Measurements from ENCODE around the gene CNTNAP4. TPM values are rescaled to one million over a fixed set of nuclear protein-coding genes. Genes with fewer than 3 reads are reported as not detected.

Gene CNTNAP4
- total RNA-seq, 1 donor, result 2.4 TPM

DNA sequence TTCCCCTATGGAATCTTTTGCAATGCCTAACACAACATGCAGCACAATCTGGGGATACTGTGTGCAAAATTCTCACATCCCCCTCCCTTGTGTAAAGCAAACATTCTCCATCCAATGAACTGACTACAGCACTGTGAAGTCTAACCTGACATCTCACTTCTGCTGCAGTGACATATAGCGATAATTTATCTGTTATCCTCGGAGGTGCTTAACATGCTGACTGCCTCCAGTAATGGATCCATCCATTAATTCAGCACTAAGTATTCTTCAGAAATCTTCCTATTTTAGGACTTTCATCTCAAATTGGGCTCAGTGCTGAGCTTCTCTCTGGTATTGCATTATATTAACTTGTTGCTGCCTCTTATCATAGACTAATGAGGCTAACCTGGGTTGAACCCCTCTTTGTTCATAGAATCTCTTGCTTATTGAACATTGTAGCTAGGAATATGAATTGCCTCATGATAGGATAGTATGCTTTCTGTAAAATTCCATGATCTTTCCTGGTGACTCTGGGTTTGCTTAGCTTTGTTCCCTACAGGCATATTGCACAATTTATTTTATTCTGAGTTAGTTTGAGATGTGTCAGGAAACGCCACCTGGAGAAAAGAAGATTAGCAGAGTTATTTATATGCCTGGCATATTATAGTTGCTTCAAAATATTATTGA lies 187.9 kb downstream of the CNTNAP4 start:
- TF ChIP-seq, protein P1, sequence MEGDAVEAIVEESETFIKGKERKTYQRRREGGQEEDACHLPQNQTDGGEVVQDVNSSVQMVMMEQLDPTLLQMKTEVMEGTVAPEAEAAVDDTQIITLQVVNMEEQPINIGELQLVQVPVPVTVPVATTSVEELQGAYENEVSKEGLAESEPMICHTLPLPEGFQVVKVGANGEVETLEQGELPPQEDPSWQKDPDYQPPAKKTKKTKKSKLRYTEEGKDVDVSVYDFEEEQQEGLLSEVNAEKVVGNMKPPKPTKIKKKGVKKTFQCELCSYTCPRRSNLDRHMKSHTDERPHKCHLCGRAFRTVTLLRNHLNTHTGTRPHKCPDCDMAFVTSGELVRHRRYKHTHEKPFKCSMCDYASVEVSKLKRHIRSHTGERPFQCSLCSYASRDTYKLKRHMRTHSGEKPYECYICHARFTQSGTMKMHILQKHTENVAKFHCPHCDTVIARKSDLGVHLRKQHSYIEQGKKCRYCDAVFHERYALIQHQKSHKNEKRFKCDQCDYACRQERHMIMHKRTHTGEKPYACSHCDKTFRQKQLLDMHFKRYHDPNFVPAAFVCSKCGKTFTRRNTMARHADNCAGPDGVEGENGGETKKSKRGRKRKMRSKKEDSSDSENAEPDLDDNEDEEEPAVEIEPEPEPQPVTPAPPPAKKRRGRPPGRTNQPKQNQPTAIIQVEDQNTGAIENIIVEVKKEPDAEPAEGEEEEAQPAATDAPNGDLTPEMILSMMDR (IDR thresholded peaks at IDR 0.05; ENCODE audit: insufficient read depth, low read length), result no peak
- no peak for DNase-seq (ENCODE audit: low read depth)

DNA sequence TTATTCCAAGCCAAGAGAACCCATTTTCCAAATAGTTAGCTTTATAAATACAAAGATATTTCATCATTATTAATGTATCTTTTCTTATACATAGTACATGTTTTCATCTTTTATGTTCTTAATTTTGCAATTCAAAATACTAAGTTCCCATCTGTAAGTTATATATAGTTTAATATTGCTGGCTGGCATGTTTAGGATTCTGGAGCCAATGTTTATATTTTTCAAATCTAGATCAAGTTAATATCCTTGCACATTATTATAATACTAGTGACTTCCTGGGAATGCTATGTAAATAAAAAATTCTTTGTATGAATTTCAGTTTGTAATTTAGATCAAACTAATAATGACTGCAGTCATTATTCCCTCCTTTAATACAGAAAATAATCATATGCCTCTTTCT lies 189.7 kb downstream of the CNTNAP4 start:
- TF ChIP-seq, protein P1 (IDR thresholded peaks at IDR 0.05; ENCODE audit: insufficient read depth, low read length), result no peak

More for the DNA sequence above, 187.9 kb downstream of the CNTNAP4 start:
- no peak overlapping the region for H3K4me3 ChIP-seq (ENCODE audit: low read depth, low read length)

DNA sequence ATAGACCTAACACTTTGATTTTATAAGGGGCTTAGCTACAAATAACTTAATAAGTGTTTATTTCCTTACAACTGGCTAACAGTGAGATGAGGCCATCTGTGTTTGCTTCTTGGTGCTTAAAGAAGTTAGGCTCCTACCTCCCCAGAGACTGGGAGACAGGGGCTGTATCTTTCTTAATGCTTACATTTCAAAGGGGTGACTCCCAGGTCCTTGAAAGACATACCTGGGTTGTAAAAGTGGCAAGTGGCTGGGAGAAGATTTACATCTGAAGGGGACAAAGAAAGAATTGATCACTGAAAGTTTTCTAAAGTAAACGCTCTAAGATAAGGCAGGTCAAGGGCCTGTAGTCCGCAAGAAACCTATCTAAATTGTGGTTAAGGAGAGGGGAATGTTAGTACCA lies 196.8 kb downstream of the CNTNAP4 start:
- DNase-seq (ENCODE audit: low read depth), result no peak
- H3K4me3 ChIP-seq (ENCODE audit: low read depth, low read length), result no peak overlapping the region
- TF ChIP-seq, protein P1 (IDR thresholded peaks at IDR 0.05; ENCODE audit: insufficient read depth, low read length), result no peak

More for the DNA sequence above, 189.7 kb downstream of the CNTNAP4 start:
- no peak for DNase-seq (ENCODE audit: low read depth)
- no peak overlapping the region for H3K4me3 ChIP-seq (ENCODE audit: low read depth, low read length)

DNA sequence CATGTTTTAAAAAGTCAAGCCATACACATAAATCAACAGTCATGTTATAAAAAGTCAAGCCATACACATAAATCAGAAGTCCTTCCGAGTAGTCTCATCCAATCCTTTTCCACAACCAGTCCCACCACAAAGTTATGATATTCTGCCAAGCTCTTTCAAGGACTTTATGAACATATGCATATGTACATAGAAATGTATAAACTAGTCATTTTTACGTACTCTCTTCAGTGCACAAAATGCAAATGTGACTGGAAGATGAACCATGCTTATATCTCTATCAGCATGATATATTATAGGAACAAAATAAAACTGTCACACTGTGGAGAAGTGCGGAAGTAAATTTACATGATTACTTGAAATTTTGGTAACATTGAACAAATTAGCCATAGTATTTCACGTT lies 200.9 kb downstream of the CNTNAP4 start:
- H3K4me3 ChIP-seq (ENCODE audit: low read depth, low read length), result no peak overlapping the region
- TF ChIP-seq, protein P1 (IDR thresholded peaks at IDR 0.05; ENCODE audit: insufficient read depth, low read length), result no peak
- DNase-seq (ENCODE audit: low read depth), result no peak

DNA sequence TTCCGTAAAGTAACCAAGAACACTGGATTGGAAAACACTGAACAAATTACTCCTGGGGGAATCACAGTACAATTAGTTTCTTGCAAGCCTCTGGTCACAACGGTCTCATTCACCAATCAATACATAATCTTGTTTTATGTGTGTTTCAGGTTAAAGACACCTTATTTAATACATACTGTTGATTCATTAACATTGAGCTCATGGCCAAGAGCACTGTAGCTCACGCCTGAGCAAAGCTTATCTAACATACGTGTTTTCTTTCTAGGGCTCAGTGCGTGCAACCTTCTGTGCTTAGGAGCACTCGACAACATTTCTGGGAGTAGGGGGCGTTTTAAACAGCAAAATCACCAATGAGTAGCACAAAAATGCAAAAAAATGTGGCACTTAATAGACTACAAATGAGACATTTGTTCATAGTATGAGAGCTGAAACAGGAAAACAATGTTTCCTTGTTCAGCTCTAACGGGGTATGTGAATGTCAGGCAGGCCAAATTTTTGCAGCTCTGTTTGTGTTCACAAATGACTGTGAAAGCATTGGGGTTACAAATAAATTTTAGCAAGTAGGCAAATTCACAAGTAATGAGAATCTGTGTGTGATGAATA lies 206.2 kb downstream of the CNTNAP4 start:
- H3K4me3 ChIP-seq (ENCODE audit: low read depth, low read length), result no peak overlapping the region
- TF ChIP-seq, protein P1 (IDR thresholded peaks at IDR 0.05; ENCODE audit: insufficient read depth, low read length), result no peak
- DNase-seq (ENCODE audit: low read depth), result no peak

DNA sequence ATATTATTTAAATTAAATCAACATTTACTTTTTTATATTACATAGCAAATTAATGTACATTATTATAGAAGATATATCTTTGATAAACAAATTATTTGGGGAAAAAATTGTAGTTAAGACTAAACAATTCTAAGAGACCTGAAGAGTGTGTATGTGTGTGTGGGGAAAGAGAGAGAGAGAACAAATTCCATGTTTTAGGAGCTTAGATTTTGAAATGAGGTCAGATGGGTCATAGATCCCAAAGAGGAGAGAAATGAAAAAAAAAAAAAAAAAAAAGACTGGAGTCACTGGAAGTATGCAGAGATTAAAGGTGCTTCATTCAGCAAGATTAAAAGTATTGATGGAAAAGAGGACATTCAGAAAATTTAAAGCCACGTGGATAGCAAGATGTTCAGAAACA lies 206.8 kb downstream of the CNTNAP4 start:
- TF ChIP-seq, protein P1 (IDR thresholded peaks at IDR 0.05; ENCODE audit: insufficient read depth, low read length), result no peak

More for the DNA sequence above, 206.8 kb downstream of the CNTNAP4 start:
- DNase-seq (ENCODE audit: low read depth), result no peak
- H3K4me3 ChIP-seq (ENCODE audit: low read depth, low read length), result no peak overlapping the region
